ENCODE results near the gene TSPAN31.

The TSPAN31 gene

GRCh38 chr12:57726884-57727757, 17.7 kb upstream of the TSPAN31 start:
- ATAC-seq (no peak), DNase-seq (peak; percentile 1)
- Mint-ChIP-seq H3K36me3 (ENCODE audit: low read depth) (peaks cover 21% of the 10 kb centered on the region), H3K9me3 (no peaks in the 10 kb centered on the region), H3K27me3 (no peaks in the 10 kb centered on the region), H3K4me1 (no peaks in the 10 kb centered on the region), H3K27ac (no peak overlapping the region), H3K4me3 (no peak overlapping the region)

- Mint-ChIP-seq H3K36me3 (ENCODE audit: low read depth) (peaks cover 25% of the 10 kb centered on the region), H3K9me3 (no peaks in the 10 kb centered on the region), H3K4me1 (no peaks in the 10 kb centered on the region), H3K27me3 (no peaks in the 10 kb centered on the region), H3K27ac (no peak overlapping the region), H3K4me3 (no peak overlapping the region)
- DNase-seq = peak; percentile 1
- ATAC-seq = no peak
Observed at GRCh38 chr12:57727758-57728395, 17.0 kb upstream of the TSPAN31 start.

GRCh38 chr12:57729321-57729844, 15.5 kb upstream of the TSPAN31 start:
- no peak overlapping the region for H3K27ac Mint-ChIP-seq

GRCh38 chr12:57730336-57731067, 14.3 kb upstream of the TSPAN31 start:
- ATAC-seq (no peak), DNase-seq (no peak)
- H3K27me3 Mint-ChIP-seq = no peaks in the 10 kb centered on the region
- no peak overlapping the region for H3K4me3 Mint-ChIP-seq
- H3K4me1 Mint-ChIP-seq = no peaks in the 10 kb centered on the region
- no peak overlapping the region for H3K27ac Mint-ChIP-seq
- no peaks in the 10 kb centered on the region for H3K9me3 Mint-ChIP-seq
- H3K36me3 Mint-ChIP-seq (ENCODE audit: low read depth) = peaks cover 33% of the 10 kb centered on the region

More at GRCh38 chr12:57729321-57729844, 15.5 kb upstream of the TSPAN31 start:
- Mint-ChIP-seq H3K4me1 (no peaks in the 10 kb centered on the region), H3K36me3 (ENCODE audit: low read depth) (peaks cover 27% of the 10 kb centered on the region), H3K4me3 (no peak overlapping the region), H3K27me3 (no peaks in the 10 kb centered on the region), H3K9me3 (no peaks in the 10 kb centered on the region)
- no peak for DNase-seq
- no peak for ATAC-seq

- Mint-ChIP-seq H3K36me3 (ENCODE audit: low read depth) (peaks cover 32% of the 10 kb centered on the region), H3K27ac (no peak overlapping the region), H3K27me3 (no peaks in the 10 kb centered on the region), H3K4me3 (no peak overlapping the region), H3K9me3 (no peaks in the 10 kb centered on the region), H3K4me1 (peaks cover 2% of the 10 kb centered on the region)
- ATAC-seq = no peak
- DNase-seq = no peak
Observed at GRCh38 chr12:57731411-57732080, 13.3 kb upstream of the TSPAN31 start.

GRCh38 chr12:57732270-57732669, 12.6 kb upstream of the TSPAN31 start:
- H3K27ac Mint-ChIP-seq = no peak overlapping the region
- DNase-seq (no peak), ATAC-seq (no peak)
- no peaks in the 10 kb centered on the region for H3K27me3 Mint-ChIP-seq
- H3K9me3 Mint-ChIP-seq = no peaks in the 10 kb centered on the region
- H3K4me3 Mint-ChIP-seq = no peak overlapping the region
- peaks cover 6% of the 10 kb centered on the region for H3K4me1 Mint-ChIP-seq
- H3K36me3 Mint-ChIP-seq (ENCODE audit: low read depth) = peaks cover 32% of the 10 kb centered on the region

GRCh38 chr12:57732726-57733593, 11.9 kb upstream of the TSPAN31 start:
- Mint-ChIP-seq H3K4me3 (no peak overlapping the region), H3K36me3 (ENCODE audit: low read depth) (peaks cover 28% of the 10 kb centered on the region), H3K9me3 (no peaks in the 10 kb centered on the region), H3K27me3 (no peaks in the 10 kb centered on the region), H3K27ac (no peak overlapping the region), H3K4me1 (peaks cover 6% of the 10 kb centered on the region)
- no peak for ATAC-seq
- DNase-seq = no peak

- H3K27me3 Mint-ChIP-seq = no peaks in the 10 kb centered on the region
- H3K36me3 Mint-ChIP-seq (ENCODE audit: low read depth) = peaks cover 25% of the 10 kb centered on the region
- H3K4me3 Mint-ChIP-seq = no peak overlapping the region
- no peaks in the 10 kb centered on the region for H3K9me3 Mint-ChIP-seq
- peaks cover 6% of the 10 kb centered on the region for H3K4me1 Mint-ChIP-seq
- no peak overlapping the region for H3K27ac Mint-ChIP-seq
- no peak for ATAC-seq
- DNase-seq = no peak
Observed at GRCh38 chr12:57733928-57734327, 10.9 kb upstream of the TSPAN31 start.

- H3K27ac Mint-ChIP-seq = no peak overlapping the region
- no peak for DNase-seq
- no peaks in the 10 kb centered on the region for H3K27me3 Mint-ChIP-seq
- H3K4me1 Mint-ChIP-seq = peaks cover 13% of the 10 kb centered on the region
- no peak for ATAC-seq
- peaks cover 27% of the 10 kb centered on the region for H3K36me3 Mint-ChIP-seq (ENCODE audit: low read depth)
- no peak overlapping the region for H3K4me3 Mint-ChIP-seq
- no peaks in the 10 kb centered on the region for H3K9me3 Mint-ChIP-seq
Observed at GRCh38 chr12:57734591-57734990, 10.2 kb upstream of the TSPAN31 start.

GRCh38 chr12:57735198-57735855, 9.5 kb upstream of the TSPAN31 start:
- Mint-ChIP-seq H3K4me1 (peaks cover 19% of the 10 kb centered on the region), H3K4me3 (no peak overlapping the region), H3K36me3 (ENCODE audit: low read depth) (peaks cover 23% of the 10 kb centered on the region), H3K9me3 (no peaks in the 10 kb centered on the region), H3K27ac (no peak overlapping the region), H3K27me3 (no peaks in the 10 kb centered on the region)
- DNase-seq (no peak), ATAC-seq (no peak)

GRCh38 chr12:57735952-57736740, 8.7 kb upstream of the TSPAN31 start:
- ATAC-seq (no peak), DNase-seq (no peak)
- H3K27me3 Mint-ChIP-seq = no peaks in the 10 kb centered on the region
- H3K27ac Mint-ChIP-seq = peak overlapping the region; percentile 0
- H3K4me1 Mint-ChIP-seq = peaks cover 27% of the 10 kb centered on the region
- peaks cover 21% of the 10 kb centered on the region for H3K36me3 Mint-ChIP-seq (ENCODE audit: low read depth)
- H3K9me3 Mint-ChIP-seq = no peaks in the 10 kb centered on the region
- H3K4me3 Mint-ChIP-seq = no peak overlapping the region

GRCh38 chr12:57736741-57737466, 7.9 kb upstream of the TSPAN31 start:
- no peaks in the 10 kb centered on the region for H3K9me3 Mint-ChIP-seq
- H3K27ac Mint-ChIP-seq = peak overlapping the region; percentile 0
- no peaks in the 10 kb centered on the region for H3K27me3 Mint-ChIP-seq
- peaks cover 31% of the 10 kb centered on the region for H3K4me1 Mint-ChIP-seq
- DNase-seq = no peak
- no peak for ATAC-seq
- H3K4me3 Mint-ChIP-seq = no peak overlapping the region
- peaks cover 16% of the 10 kb centered on the region for H3K36me3 Mint-ChIP-seq (ENCODE audit: low read depth)
